CD14-positive monocyte (primary cell): ENCODE results near the gene OTUB1. TPM values are rescaled to one million over a fixed set of nuclear protein-coding genes. Genes with fewer than 3 reads are reported as not detected.

Experiments used
- DNase-seq, 3 donors: peaks; one replicate each; pipeline ENCODE4 v3.0.0-alpha.2; 2011 to 2022
- H2AFZ ChIP-seq: 2 replicates; pipeline ENCODE4 v1.6.0; 2012; ENCODE audit warnings: mild to moderate bottlenecking, low read depth, low read length, inconsistent platforms; ENCODE audit not compliant: insufficient read depth, poor library complexity, severe bottlenecking
- H3K27ac ChIP-seq, 2 donors: 1 replicate in 1 of 2; 2 replicates in 1 of 2; pipeline ENCODE4 v1.5.1; 2012 to 2013; ENCODE audit warnings: low read length in 2 of 2, control low read depth in 1 of 2, inconsistent platforms in 1 of 2, low read depth in 1 of 2, mild to moderate bottlenecking in 1 of 2
- H3K27me3 ChIP-seq, 2 donors: one replicate each; pipeline versions ENCODE4 v1.6.0 to v1.6.1; 2011 to 2013; ENCODE audit warnings: low read length in 2 of 2; ENCODE audit not compliant: control insufficient read depth in 2 of 2, insufficient read depth in 2 of 2
- H3K36me3 ChIP-seq, 2 donors: replicated peaks in 1 of 2; 1 replicate in 1 of 2; 2 replicates in 1 of 2; pipeline versions ENCODE4 v1.5.1 to v1.6.1; 2012 to 2013; ENCODE audit warnings: low read length in 2 of 2, control low read depth in 1 of 2, inconsistent platforms in 1 of 2, mild to moderate bottlenecking in 1 of 2; ENCODE audit not compliant: insufficient read depth in 2 of 2, control insufficient read depth in 1 of 2
- H3K4me1 ChIP-seq, 2 donors: 1 replicate in 1 of 2; 2 replicates in 1 of 2; pipeline versions ENCODE4 v1.5.1 to v1.6.1; 2012 to 2013; ENCODE audit warnings: low read length in 2 of 2, control low read depth in 1 of 2, inconsistent platforms in 1 of 2, mild to moderate bottlenecking in 1 of 2, moderate library complexity in 1 of 2; ENCODE audit not compliant: insufficient read depth in 2 of 2, control insufficient read depth in 1 of 2
- H3K4me2 ChIP-seq: replicated peaks from 2 replicates; pipeline ENCODE3; 2012; ENCODE audit warnings: low read length, moderate library complexity, mild to moderate bottlenecking; ENCODE audit not compliant: poor library complexity, severe bottlenecking; ENCODE audit errors: extremely low read depth
- H3K4me3 ChIP-seq, 3 experiments: fragments of 200-600 bp in 1 of 3; sonication (generic) in 1 of 3; replicated peaks in 1 of 3; 1 replicate in 2 of 3; 2 replicates in 1 of 3; pipeline ENCODE4 v1.5.1; 2011 to 2013; ENCODE audit warnings: low read length in 3 of 3, mild to moderate bottlenecking in 3 of 3, control low read depth in 2 of 3, low read depth in 2 of 3, inconsistent platforms in 1 of 3, moderate library complexity in 1 of 3
- H3K79me2 ChIP-seq: 2 replicates; pipeline ENCODE4 v1.6.0; 2012; ENCODE audit warnings: mild to moderate bottlenecking, control low read depth, inconsistent platforms, low read length, moderate library complexity; ENCODE audit not compliant: insufficient read depth
- H3K9ac ChIP-seq: 2 replicates; pipeline ENCODE4 v1.6.0; 2017; ENCODE audit warnings: low read length, mild to moderate bottlenecking; ENCODE audit not compliant: insufficient read depth, poor library complexity, severe bottlenecking
- H3K9me3 ChIP-seq, 2 donors: replicated peaks in 1 of 2; 1 replicate in 1 of 2; 2 replicates in 1 of 2; pipeline versions ENCODE4 v1.5.1 to v1.6.1; 2012 to 2013; ENCODE audit warnings: low read length in 2 of 2, control low read depth in 1 of 2; ENCODE audit not compliant: control insufficient read depth in 1 of 2, insufficient read depth in 1 of 2
- H4K20me1 ChIP-seq: 2 replicates; pipeline ENCODE4 v1.6.0; 2012; ENCODE audit warnings: mild to moderate bottlenecking, low read length, control low read depth, moderate library complexity; ENCODE audit not compliant: insufficient read depth
- H3K27ac Mint-ChIP-seq, 7 donors: one replicate each; pipeline ENCODE4 v1.8.0; 2020; ENCODE audit warnings: mild to moderate bottlenecking in 7 of 7, mixed read lengths in 7 of 7, moderate library complexity in 6 of 7, inconsistent platforms in 2 of 7
- H3K27me3 Mint-ChIP-seq, 3 donors: one replicate each; pipeline ENCODE4 v1.8.0; 2021 to 2022; ENCODE audit warnings: low read depth in 3 of 3, mild to moderate bottlenecking in 3 of 3, mixed read lengths in 3 of 3, moderate library complexity in 3 of 3, inconsistent platforms in 1 of 3
- H3K36me3 Mint-ChIP-seq, 2 donors: one replicate each; pipeline ENCODE4 v1.8.0; 2020; ENCODE audit warnings: mixed read lengths in 2 of 2, inconsistent platforms in 1 of 2, mild to moderate bottlenecking in 1 of 2
- H3K4me1 Mint-ChIP-seq: one replicate; pipeline ENCODE4 v1.8.0; 2020; ENCODE audit warnings: mild to moderate bottlenecking, mixed read lengths
- H3K4me3 Mint-ChIP-seq, 2 donors: one replicate each; pipeline ENCODE4 v1.8.0; 2020; ENCODE audit warnings: mild to moderate bottlenecking in 2 of 2, mixed read lengths in 2 of 2, moderate library complexity in 1 of 2
- H3K9me3 Mint-ChIP-seq, 7 donors: one replicate each; pipeline ENCODE4 v1.8.0; 2020 to 2022; ENCODE audit warnings: mixed read lengths in 7 of 7, mild to moderate bottlenecking in 6 of 7, moderate library complexity in 6 of 7, inconsistent platforms in 2 of 7
- CTCF ChIP-seq: fragments of 200-600 bp; IDR thresholded peaks from one replicate; pipeline ENCODE4 v1.8.0; 2022; ENCODE audit warnings: antibody characterized with exemption, mild to moderate bottlenecking
- WGBS: methylation state at CpG from one replicate; pipeline ENCODE4 v1.1.5; 2013; ENCODE audit warnings: missing lambda C conversion rate; ENCODE audit not compliant: insufficient coverage; 5-methylcytosine and 5-hydroxymethylcytosine counted together
- intact Hi-C, 2 donors: fragments of 100-400 bp; cut with micrococcal nuclease; formaldehyde crosslinking; loops; one replicate each; pipeline versions ENCODE4 v1.15.0 to v1.15.1; 2023
- polyA plus RNA-seq, 3 donors: library from polyadenylated mRNA; depleted of rRNA in 1 of 3; unstranded in 2 of 3; stranded (reverse) in 1 of 3; fragments of 300-500 nt in 2 of 3; fragments of >200 nt in 1 of 3; fragmentation: Illumina TruSeq in 2 of 3; gene quantifications; 1 replicate in 2 of 3; 2 replicates in 1 of 3; pipeline ENCODE4 v1.2.3, GENCODE V29; 2012 to 2021

OTUB1 gene
- polyA plus RNA-seq, 3 donors = 131 to 170 (median 140) TPM

- peaks cover under 1 to 5% of the 10 kb centered on the region in 2 donors for H3K9me3 ChIP-seq
- H3K9ac ChIP-seq = no peak overlapping the region
- H3K36me3 ChIP-seq = no peaks in the 10 kb centered on the region
- peaks cover 0 to 15% (median 4%) of the 10 kb centered on the region in 7 donors for H3K9me3 Mint-ChIP-seq
- peaks cover 0 to 4% of the 10 kb centered on the region in 2 donors for H3K36me3 Mint-ChIP-seq
- H3K27me3 ChIP-seq = peaks cover 15 to 81% of the 10 kb centered on the region in 2 donors
- no peak overlapping the region for H3K27ac ChIP-seq
- no peak overlapping the region for H3K4me3 ChIP-seq
- H4K20me1 ChIP-seq = peaks cover 8% of the 10 kb centered on the region
- peaks cover 67 to 92% (median 72%) of the 10 kb centered on the region in 3 donors for H3K27me3 Mint-ChIP-seq
- H2AFZ ChIP-seq = no peak overlapping the region
- H3K4me3 Mint-ChIP-seq = peak overlapping the region in 1 of 2 donors; percentile 39
- TF ChIP-seq CTCF = no peak
- peaks cover 45% of the 10 kb centered on the region for H3K4me1 Mint-ChIP-seq
- intact Hi-C loops = no loop called here
- peaks cover 40 to 50% of the 10 kb centered on the region in 2 donors for H3K4me1 ChIP-seq
- DNase-seq = no peak
- H3K4me2 ChIP-seq = no peak overlapping the region
- H3K27ac Mint-ChIP-seq = peak overlapping the region in 1 of 7 donors; percentile 17
- WGBS = 94% methylated on average over 2 of the region's 4 CpGs
- no peaks in the 10 kb centered on the region for H3K79me2 ChIP-seq
Measured at GRCh38 chr11:64004590-64004984, 18.3 kb downstream of the OTUB1 start.

- no peak for DNase-seq
- Histone ChIP-seq H3K4me2 (no peak overlapping the region), H3K9me3 (peaks cover 4 to 11% of the 10 kb centered on the region in 2 donors), H4K20me1 (no peaks in the 10 kb centered on the region), H3K9ac (no peak overlapping the region), H3K4me3 (no peak overlapping the region), H3K36me3 (no peaks in the 10 kb centered on the region), H3K27me3 (peaks cover 13 to 74% of the 10 kb centered on the region in 2 donors), H3K79me2 (no peaks in the 10 kb centered on the region), H3K4me1 (peaks cover 32 to 39% of the 10 kb centered on the region in 2 donors), H3K27ac (no peak overlapping the region), H2AFZ (no peak overlapping the region)
- peaks cover 8 to 21% (median 11%) of the 10 kb centered on the region in 7 donors for H3K9me3 Mint-ChIP-seq
- 91% methylated on average over 4 of the region's 4 CpGs for WGBS
- intact Hi-C loops = no loop called here
- H3K4me1 Mint-ChIP-seq = peaks cover 41% of the 10 kb centered on the region
- TF ChIP-seq CTCF = no peak
- no peak overlapping the region for H3K27ac Mint-ChIP-seq
- H3K36me3 Mint-ChIP-seq = peaks cover 0 to 4% of the 10 kb centered on the region in 2 donors
- peaks cover 65 to 86% (median 66%) of the 10 kb centered on the region in 3 donors for H3K27me3 Mint-ChIP-seq
- H3K4me3 Mint-ChIP-seq = no peak overlapping the region
Measured at GRCh38 chr11:64005691-64006090, 19.5 kb downstream of the OTUB1 start.
